Stomach (tissue), 8 donors: ENCODE results near the gene ATOH7. TPM values are rescaled to one million over a fixed set of nuclear protein-coding genes. Genes with fewer than 3 reads are reported as not detected.

Experiments
- polyA plus RNA-seq, 3 donors: library from polyadenylated mRNA; stranded (reverse); fragments of 200-250 nt; gene quantifications; one replicate each; pipeline ENCODE4 v1.2.3, GENCODE V29; 2013
- total RNA-seq, 5 donors: library from RNA; depleted of rRNA; stranded (reverse); fragments of >200 nt; gene quantifications; one replicate each; pipeline versions ENCODE4 v1.1.0 to v1.2.3, GENCODE V29; 2014 to 2016
- donor health status: healthy with polysubstance abuse.
- donor health status: Bipolar disorder and iron deficiency.
- donor health status: healthy.

The ATOH7 gene
- total and polyA plus RNA-seq, 8 donors = 0.30 TPM; not detected in 7

Other genes with a start within 250 kb of the ATOH7 start
- 100 to 1,000 TPM in 1 of 5 donors, 10 to 100 TPM in 3, 1 to 10 TPM in 1; 5.8 to 116 (median 30.3) TPM for gene HERC4, start 156.8 kb downstream of the ATOH7 start, total RNA-seq
- 10 to 100 TPM in 2 of 3 donors, 1 to 10 TPM in 1; 7.8 to 11.4 (median 10.2) TPM for gene HERC4, start 156.8 kb downstream of the ATOH7 start, polyA plus RNA-seq
- under 1 TPM in 2 of 5 donors, not detected in 3; 0.37 to 0.43 TPM for gene MYPN, start 122.6 kb downstream of the ATOH7 start, total RNA-seq
- gene MYPN, start 122.6 kb downstream of the ATOH7 start, polyA plus RNA-seq = under 1 TPM in 2 of 3 donors, not detected in 1; 0.06 to 0.76 TPM
- gene HNRNPH3, start 100.0 kb upstream of the ATOH7 start, total RNA-seq = 100 to 1,000 TPM in 1 of 5 donors, 10 to 100 TPM in 4; 29.8 to 206 (median 65.2) TPM
- 100 to 1,000 TPM; 108 to 122 (median 108) TPM for gene HNRNPH3, start 100.0 kb upstream of the ATOH7 start, polyA plus RNA-seq
- 10 to 100 TPM; 19.3 to 43.6 (median 25.9) TPM for gene PBLD, start 100.8 kb upstream of the ATOH7 start, total RNA-seq
- 10 to 100 TPM; 10.7 to 36.0 (median 35.0) TPM for gene PBLD, start 100.8 kb upstream of the ATOH7 start, polyA plus RNA-seq
- 100 to 1,000 TPM in 1 of 5 donors, 10 to 100 TPM in 4; 25.9 to 104 (median 31.2) TPM for gene RUFY2, start 175.2 kb upstream of the ATOH7 start, total RNA-seq
- gene RUFY2, start 175.2 kb upstream of the ATOH7 start, polyA plus RNA-seq = 1 to 10 TPM; 4.6 to 5.8 (median 5.4) TPM
- 10 to 100 TPM in 3 of 5 donors, 1 to 10 TPM in 2; 5.2 to 16.3 (median 11.6) TPM for gene DNA2, start 239.9 kb upstream of the ATOH7 start, total RNA-seq
- gene DNA2, start 239.9 kb upstream of the ATOH7 start, polyA plus RNA-seq = 1 to 10 TPM in 1 of 3 donors, under 1 TPM in 2; 0.31 to 2.5 (median 0.50) TPM